H1 (cell line): ENCODE measurements around the gene ISOC2. TPM values are rescaled to one million over a fixed set of nuclear protein-coding genes. Genes with fewer than 3 reads are reported as not detected.

Experiments
- CTCF ChIA-PET: fragments of 300-600 bp; sonication (Branson Sonifier 250); formaldehyde crosslinking; loops from one replicate; lab custom pipeline; 2021; ENCODE audit not compliant: partially characterized antibody; lab: Charles Lee
- POLR2A ChIA-PET: fragments of 300-600 bp; sonication (Branson Sonifier 250); formaldehyde crosslinking; loops from one replicate; lab custom pipeline; 2021; ENCODE audit warnings: inconsistent platforms; ENCODE audit not compliant: partially characterized antibody; lab: Charles Lee
- DNase-seq, 2 experiments: peaks; one replicate each; pipeline versions ENCODE4 v3.0.0 to v3.0.0-alpha.2; 2010 to 2022; ENCODE audit warnings: low spot score in 2 of 2, low read depth in 1 of 2, mixed read lengths in 1 of 2
- FAIRE-seq: peaks from 2 replicates; lab custom pipeline; 2011; peaks lifted over from hg19 to GRCh38; lab: Jason Lieb, UNC
- H2AFZ ChIP-seq: 2 replicates; pipeline ENCODE4 v1.8.1; 2012; ENCODE audit warnings: low read length, inconsistent platforms
- H2AK5ac ChIP-seq: 2 replicates; pipeline ENCODE4 v1.6.1; 2013; ENCODE audit warnings: low read depth, low read length
- H2BK120ac ChIP-seq: replicated peaks from 2 replicates; pipeline ENCODE3; 2013; ENCODE audit warnings: low read depth, low read length, inconsistent platforms
- H2BK12ac ChIP-seq: 2 replicates; pipeline ENCODE4 v1.6.1; 2013; ENCODE audit warnings: low read depth, low read length
- H2BK15ac ChIP-seq: 2 replicates; pipeline ENCODE4 v1.6.1; 2013; ENCODE audit warnings: low read length
- H2BK20ac ChIP-seq: 2 replicates; pipeline ENCODE4 v1.6.1; 2013; ENCODE audit warnings: low read length
- H2BK5ac ChIP-seq: 2 replicates; pipeline ENCODE4 v1.6.1; 2013; ENCODE audit warnings: low read depth, low read length
- H3K14ac ChIP-seq: 2 replicates; pipeline ENCODE4 v1.6.1; 2013; ENCODE audit warnings: inconsistent platforms; ENCODE audit not compliant: insufficient read length
- H3K18ac ChIP-seq: 2 replicates; pipeline ENCODE4 v1.6.1; 2013; ENCODE audit warnings: low read length; ENCODE audit errors: extremely low read depth
- H3K23ac ChIP-seq: 2 replicates; pipeline ENCODE4 v1.6.1; 2013; ENCODE audit warnings: inconsistent platforms; ENCODE audit not compliant: insufficient read length
- H3K23me2 ChIP-seq: 2 replicates; pipeline ENCODE4 v1.6.1; 2013; ENCODE audit warnings: low read depth, low read length
- H3K27ac ChIP-seq: 2 replicates; pipeline ENCODE4 v1.6.1; 2011; ENCODE audit warnings: low read depth, low read length, inconsistent platforms
- H3K27me3 ChIP-seq, 4 experiments: replicated peaks in 1 of 4; 1 replicate in 1 of 4; 2 replicates in 3 of 4; pipeline versions ENCODE4 v1.6.1 to v1.8.1; 2011 to 2013; ENCODE audit warnings: low read length in 3 of 4, mild to moderate bottlenecking in 3 of 4, inconsistent platforms in 2 of 4, mixed read lengths in 2 of 4, moderate library complexity in 1 of 4; ENCODE audit not compliant: control insufficient read depth in 3 of 4, insufficient read depth in 3 of 4; ENCODE audit errors: extremely low read depth in 1 of 4
- H3K36me3 ChIP-seq, 4 experiments: 2 replicates each; pipeline versions ENCODE4 v1.6.1 to v1.8.1; 2011 to 2013; ENCODE audit warnings: mild to moderate bottlenecking in 4 of 4, low read length in 3 of 4, moderate library complexity in 2 of 4, control low read depth in 1 of 4, inconsistent platforms in 1 of 4; ENCODE audit not compliant: insufficient read depth in 4 of 4, control insufficient read depth in 2 of 4
- H3K4ac ChIP-seq: replicated peaks from 2 replicates; pipeline ENCODE3; 2013; ENCODE audit warnings: low read length, low read depth, mixed read lengths, inconsistent platforms; ENCODE audit not compliant: insufficient read length
- H3K4me1 ChIP-seq, 4 experiments: replicated peaks in 1 of 4; 1 replicate in 1 of 4; 2 replicates in 3 of 4; pipeline versions ENCODE4 v1.6.1 to v1.8.1; 2011 to 2013; ENCODE audit warnings: low read length in 3 of 4, inconsistent platforms in 2 of 4, mixed read lengths in 1 of 4; ENCODE audit not compliant: insufficient read depth in 4 of 4, control insufficient read depth in 3 of 4
- H3K4me2 ChIP-seq, 2 experiments: 2 replicates each; pipeline versions ENCODE4 v1.6.1 to v1.8.1; 2011 to 2013; ENCODE audit warnings: low read depth in 2 of 2, low read length in 2 of 2, control low read depth in 1 of 2, inconsistent platforms in 1 of 2, mild to moderate bottlenecking in 1 of 2; ENCODE audit not compliant: insufficient read depth in 1 of 2
- H3K4me3 ChIP-seq, 4 experiments: fragments of 200-600, 300-600 bp in 1 of 4; sonication (generic), shearing (Covaris generic), sonication (Bioruptor Twin) in 1 of 4; 2 replicates each; pipeline versions ENCODE4 v1.5.1 to v1.8.1; 2011 to 2016; ENCODE audit warnings: low read length in 4 of 4, low read depth in 3 of 4, control low read depth in 2 of 4, inconsistent platforms in 2 of 4, mild to moderate bottlenecking in 2 of 4, mixed read lengths in 1 of 4, moderate library complexity in 1 of 4; ENCODE audit not compliant: insufficient read depth in 2 of 4; ENCODE audit errors: extremely low read depth in 1 of 4
- H3K56ac ChIP-seq: replicated peaks from 2 replicates; pipeline ENCODE3; 2013; ENCODE audit warnings: low read depth, mild to moderate bottlenecking, mixed read lengths, low read length, inconsistent platforms; ENCODE audit not compliant: insufficient read length
- H3K79me1 ChIP-seq: 2 replicates; pipeline ENCODE4 v1.6.1; 2013; ENCODE audit warnings: low read depth, low read length, control low read depth
- H3K79me2 ChIP-seq, 2 experiments: 2 replicates each; pipeline versions ENCODE4 v1.6.1 to v1.8.1; 2012 to 2013; ENCODE audit warnings: low read length in 2 of 2, mild to moderate bottlenecking in 2 of 2, inconsistent platforms in 1 of 2; ENCODE audit not compliant: insufficient read depth in 2 of 2, control insufficient read depth in 1 of 2
- H3K9ac ChIP-seq, 4 experiments: replicated peaks in 1 of 4; 1 replicate in 1 of 4; 2 replicates in 3 of 4; pipeline versions ENCODE4 v1.6.1 to v1.8.1; 2011 to 2013; ENCODE audit warnings: low read depth in 3 of 4, low read length in 3 of 4, control low read depth in 2 of 4, mild to moderate bottlenecking in 2 of 4, moderate library complexity in 2 of 4, inconsistent platforms in 1 of 4; ENCODE audit errors: extremely low read depth in 1 of 4
- H3K9me3 ChIP-seq, 2 experiments: 2 replicates each; pipeline versions ENCODE4 v1.6.1 to v1.8.1; 2012 to 2013; ENCODE audit warnings: mild to moderate bottlenecking in 2 of 2, moderate library complexity in 2 of 2, control low read depth in 1 of 2, inconsistent platforms in 1 of 2, low read depth in 1 of 2, low read length in 1 of 2, mixed read lengths in 1 of 2; ENCODE audit not compliant: insufficient read depth in 2 of 2
- H4K20me1 ChIP-seq, 2 experiments: replicated peaks in 1 of 2; 2 replicates each; pipeline versions ENCODE3 to v1.8.1; 2011 to 2013; ENCODE audit warnings: inconsistent platforms in 2 of 2, low read length in 2 of 2, mild to moderate bottlenecking in 1 of 2; ENCODE audit not compliant: insufficient read depth in 2 of 2, control insufficient read depth in 1 of 2
- H4K5ac ChIP-seq: 2 replicates; pipeline ENCODE4 v1.6.1; 2013; ENCODE audit warnings: low read length, low read depth, mixed read lengths, inconsistent platforms; ENCODE audit not compliant: insufficient read length
- H4K8ac ChIP-seq: 2 replicates; pipeline ENCODE4 v1.8.0; 2013; ENCODE audit warnings: mild to moderate bottlenecking, moderate library complexity, low read length, inconsistent platforms; ENCODE audit not compliant: insufficient read depth; ENCODE audit errors: extremely low read depth
- H4K91ac ChIP-seq: replicated peaks from 2 replicates; pipeline ENCODE3; 2013; ENCODE audit warnings: low read length, mixed read lengths, inconsistent platforms; ENCODE audit not compliant: insufficient read length
- BRCA1 ChIP-seq: IDR thresholded peaks from 2 replicates; pipeline ENCODE4 v1.6.1; 2012; ENCODE audit warnings: low read depth, low read length, improper control_type of control experiment
- JUN ChIP-seq: IDR thresholded peaks from 2 replicates; pipeline ENCODE4 v1.6.1; 2011; ENCODE audit warnings: low read depth, mild to moderate bottlenecking, improper control_type of control experiment, low read length
- KDM1A ChIP-seq: fragments of 200-600, 300-600 bp; sonication (generic); IDR thresholded peaks from 2 replicates; pipeline ENCODE4 v1.7.1; 2016; ENCODE audit warnings: mild to moderate bottlenecking, low read length, borderline replicate concordance
- KDM4A ChIP-seq: IDR thresholded peaks from one replicate; pipeline ENCODE4 v1.7.1; 2012; ENCODE audit warnings: low read depth, mild to moderate bottlenecking, moderate library complexity, low read length, inconsistent platforms; ENCODE audit not compliant: severe bottlenecking
- WGBS, 2 experiments: shearing (Covaris generic) in 1 of 2; methylation state at CpG; one replicate each; pipeline versions ENCODE4 v1.1.6 to v1.1.7; 2013 to 2015; ENCODE audit warnings: low lambda C conversion rate in 2 of 2, mixed read lengths in 2 of 2, inconsistent platforms in 1 of 2, low coverage in 1 of 2, missing lambda C conversion rate in 1 of 2; ENCODE audit not compliant: insufficient replicate concordance in 2 of 2, insufficient coverage in 1 of 2, insufficient read length in 1 of 2; ENCODE audit errors: extremely low coverage in 1 of 2, missing lambda C conversion rate in 1 of 2; 5-methylcytosine and 5-hydroxymethylcytosine counted together
- polyA plus RNA-seq, 7 experiments: library from polyadenylated mRNA; depleted of rRNA in 3 of 7; stranded (reverse) in 5 of 7; unstranded in 2 of 7; fragments of >200 nt in 5 of 7; fragments of 200-250 nt in 2 of 7; gene quantifications; 1 replicate in 5 of 7; 2 replicates in 1 of 7; 4 replicates in 1 of 7; pipeline versions ENCODE4 v1.2.1 to v1.2.3, GENCODE V29; 2011 to 2013; ENCODE audit warnings: missing spikeins in 2 of 7, mixed read lengths in 2 of 7
- total RNA-seq: library from RNA; stranded (reverse); fragmentation: NEBNext Ultra II Directional; extraction: Animal tissue kit (Norgen Biotek cat#: 25700); gene quantifications from 2 replicates; pipeline ENCODE4 v1.2.1, GENCODE V29; 2021

Gene ISOC2
- total and polyA plus RNA-seq, 2 of the 8 experiments (the other 6 are each of a cell fraction or from before 2014, with no cell fraction given): 96.9 to 152 TPM

- Histone ChIP-seq H3K9me3 (no peaks in the 10 kb centered on the region; a peak in 1 of 4 replicates), H2AFZ (peak overlapping the region; percentile 75; the same call in 1 of the 2 replicates), H3K18ac (peak overlapping the region; percentile 99), H3K4me2 (peak overlapping the region; percentile 52 to 99), H4K20me1 (peaks cover 21 to 23% of the 10 kb centered on the region in 2 experiments), H3K36me3 (peaks cover 12 to 32% (median 23%) of the 10 kb centered on the region in 4 experiments), H2BK12ac (peak overlapping the region; percentile 64), H2BK20ac (peak overlapping the region; percentile 92; the same call in 1 of the 2 replicates), H3K23me2 (peaks cover 13% of the 10 kb centered on the region), H2AK5ac (peak overlapping the region; percentile 95), H3K23ac (no peak overlapping the region), H2BK120ac (peak overlapping the region; percentile 93), H3K4me3 (peak overlapping the region in 3 of 4 experiments; percentile 23 to 40 (median 27); a peak in 4 of 8 replicates), H3K27ac (peak overlapping the region; percentile 86), H2BK5ac (peak overlapping the region; percentile 97), H3K9ac (peak overlapping the region in 3 of 4 experiments; percentile 57 to 86 (median 72); a peak in 6 of 7 replicates), H3K79me1 (peaks cover 15% of the 10 kb centered on the region), H3K14ac (no peak overlapping the region), H2BK15ac (peak overlapping the region; percentile 98), H4K8ac (peak overlapping the region; percentile 97; the same call in 1 of the 2 replicates), H3K4me1 (peaks cover 0 to 20% (median 13%) of the 10 kb centered on the region in 4 experiments; a peak in 6 of 7 replicates), H3K56ac (peak overlapping the region; percentile 13), H3K79me2 (peaks cover 12 to 29% of the 10 kb centered on the region in 2 experiments), H4K91ac (peak overlapping the region; percentile 100), H3K27me3 (peaks cover 0 to 4% (median 1%) of the 10 kb centered on the region in 4 experiments; a peak in 2 of 7 replicates), H3K4ac (peak overlapping the region; percentile 94), H4K5ac (peak overlapping the region; percentile 98)
- CTCF ChIA-PET: interaction anchor here (0.6 to 2.1 kb wide), 4 partner anchors 10 to 95 kb away, joined by 3 to 7 read pairs (median 6); no protein-coding TSS in a partner anchor
- DNase-seq (no peak), FAIRE-seq (no peak)
- POLR2A ChIA-PET: interaction anchor here (0.7 to 34.6 kb wide), 12 partner anchors 10 to 517 kb away, joined by 3 to 874 read pairs (median 4); partner anchors contain the start of genes HSPBP1, RPL28, TMEM238 and UBE2S
- TF ChIP-seq KDM1A (peak; percentile 60; the same call in 1 of the 2 replicates), BRCA1 (no peak), JUN (no peak; the same call in 1 of the 2 replicates), KDM4A (peak; percentile 13)
- 74% methylated on average over 9 of the region's 9 CpGs; no CpG with 5 or more reads in 1 of the 2 experiments for WGBS, 2 experiments
Measured at GRCh38 chr19:55408533-55408872, 52.9 kb downstream of the ISOC2 start.
